ENCODE measurements around the gene SERPINE3. TPM values are rescaled to one million over a fixed set of nuclear protein-coding genes. Genes with fewer than 3 reads are reported as not detected.

Gene SERPINE3
- total RNA-seq, 2 experiments from 2014 or later: not detected

- CTCF ChIA-PET (ENCODE audit: unreplicated experiment): no interaction called here
- DNase-seq (ENCODE audit: low spot score): no peak
- Histone ChIP-seq H3K79me2 (ENCODE audit: insufficient read depth, low read depth, low read length) (no peaks in the 10 kb centered on the region), H3K9me3 (ENCODE audit: low read length) (no peaks in the 10 kb centered on the region), H3K4me2 (ENCODE audit: low read length) (no peak overlapping the region), H4K20me1 (ENCODE audit: insufficient read depth, low read length) (no peaks in the 10 kb centered on the region), H2AFZ (ENCODE audit: low read length) (no peak overlapping the region), H3K36me3 (ENCODE audit: insufficient read depth, low read length) (no peaks in the 10 kb centered on the region), H3K27ac (ENCODE audit: low read depth, low read length, poor library complexity, severe bottlenecking) (no peak overlapping the region), H3K9me2 (ENCODE audit: insufficient read depth, low read length) (no peaks in the 10 kb centered on the region), H3K4me1 (ENCODE audit: insufficient read depth, low read length, poor library complexity, severe bottlenecking) (peaks cover 10% of the 10 kb centered on the region), H3K4me3 (ENCODE audit: low read depth, low read length, poor library complexity, severe bottlenecking) (no peak overlapping the region)
- POLR2A ChIA-PET: interaction anchor here (0.6 to 0.7 kb wide), 2 partner anchors 10 to 135 kb away, joined by 3 to 6 read pairs; no protein-coding TSS in a partner anchor
- TF ChIP-seq CTCF (conservative IDR thresholded peaks at IDR 0.05; ENCODE audit: low read length): no peak
- TF ChIP-seq EZH2phosphoT487 (IDR thresholded peaks at IDR 0.05; ENCODE audit: borderline replicate concordance, low read depth, low read length): no peak
- no TSS peak for BruUV-seq (replicated peaks)
- intact Hi-C loops (cut with micrococcal nuclease; ENCODE audit: unreplicated experiment): no loop called here
These were observed 8.7 kb upstream of the SERPINE3 start for GRCh38 chr13:51330791-51331190.

GRCh38 chr13:51331354-51331861 is 8.1 kb upstream of the SERPINE3 start:
- ChIA-PET CTCF (ENCODE audit: unreplicated experiment) (no interaction called here), POLR2A (interaction anchor here (0.6 to 0.7 kb wide), 3 partner anchors 10 to 789 kb away, joined by 3 to 6 read pairs (median 3); no protein-coding TSS in a partner anchor)
- Histone ChIP-seq H3K9me3 (ENCODE audit: low read length) (no peaks in the 10 kb centered on the region), H2AFZ (ENCODE audit: low read length) (no peak overlapping the region), H3K36me3 (ENCODE audit: insufficient read depth, low read length) (no peaks in the 10 kb centered on the region), H3K9me2 (ENCODE audit: insufficient read depth, low read length) (no peaks in the 10 kb centered on the region), H3K27ac (ENCODE audit: low read depth, low read length, poor library complexity, severe bottlenecking) (no peak overlapping the region), H3K79me2 (ENCODE audit: insufficient read depth, low read depth, low read length) (no peaks in the 10 kb centered on the region), H3K4me1 (ENCODE audit: insufficient read depth, low read length, poor library complexity, severe bottlenecking) (peaks cover 10% of the 10 kb centered on the region), H4K20me1 (ENCODE audit: insufficient read depth, low read length) (no peaks in the 10 kb centered on the region), H3K4me2 (ENCODE audit: low read length) (no peak overlapping the region), H3K4me3 (ENCODE audit: low read depth, low read length, poor library complexity, severe bottlenecking) (no peak overlapping the region)
- intact Hi-C loops (cut with micrococcal nuclease; ENCODE audit: unreplicated experiment): no loop called here
- no peak for TF ChIP-seq EZH2phosphoT487 (IDR thresholded peaks at IDR 0.05; ENCODE audit: borderline replicate concordance, low read depth, low read length)
- no peak for TF ChIP-seq CTCF (conservative IDR thresholded peaks at IDR 0.05; ENCODE audit: low read length)
- no TSS peak for BruUV-seq (replicated peaks)
- no peak for DNase-seq (ENCODE audit: low spot score)

GRCh38 chr13:51332566-51333361 is 6.7 kb upstream of the SERPINE3 start:
- no peak for DNase-seq (ENCODE audit: low spot score)
- intact Hi-C loops (cut with micrococcal nuclease; ENCODE audit: unreplicated experiment): no loop called here
- no peak overlapping the region for H3K4me3 ChIP-seq (ENCODE audit: low read depth, low read length, poor library complexity, severe bottlenecking)
- CTCF ChIA-PET (ENCODE audit: unreplicated experiment): no interaction called here
- H3K79me2 ChIP-seq (ENCODE audit: insufficient read depth, low read depth, low read length): no peaks in the 10 kb centered on the region
- peaks cover 10% of the 10 kb centered on the region for H3K4me1 ChIP-seq (ENCODE audit: insufficient read depth, low read length, poor library complexity, severe bottlenecking)
- no peaks in the 10 kb centered on the region for H3K36me3 ChIP-seq (ENCODE audit: insufficient read depth, low read length)
- no peaks in the 10 kb centered on the region for H3K9me2 ChIP-seq (ENCODE audit: insufficient read depth, low read length)
- H2AFZ ChIP-seq (ENCODE audit: low read length): no peak overlapping the region
- H3K9me3 ChIP-seq (ENCODE audit: low read length): no peaks in the 10 kb centered on the region
- no peak overlapping the region for H3K27ac ChIP-seq (ENCODE audit: low read depth, low read length, poor library complexity, severe bottlenecking)
- no peaks in the 10 kb centered on the region for H4K20me1 ChIP-seq (ENCODE audit: insufficient read depth, low read length)
- no peak for TF ChIP-seq EZH2phosphoT487 (IDR thresholded peaks at IDR 0.05; ENCODE audit: borderline replicate concordance, low read depth, low read length)
- TF ChIP-seq CTCF (conservative IDR thresholded peaks at IDR 0.05; ENCODE audit: low read length): no peak
- H3K4me2 ChIP-seq (ENCODE audit: low read length): no peak overlapping the region
- POLR2A ChIA-PET: interaction anchor here (0.5 to 0.6 kb wide), 2 partner anchors 50 to 801 kb away, joined by 3 read pairs; no protein-coding TSS in a partner anchor
- no TSS peak for BruUV-seq (replicated peaks)
